Transverse colon (tissue), 4 donors: ENCODE data around the gene STAT3.

Experiments
- CTCF ChIP-seq, 5 experiments: fragments of 200-600 bp in 3 of 5; fragments of 450-650 bp in 2 of 5; sonication (generic) in 3 of 5; IDR thresholded peaks; 1 replicate in 2 of 5; 2 replicates in 3 of 5; pipeline ENCODE4 v1.5.1; 2016 to 2017; ENCODE audit warnings: antibody characterized with exemption in 5 of 5, inconsistent platforms in 3 of 5, mild to moderate bottlenecking in 2 of 5, moderate library complexity in 1 of 5
- EP300 ChIP-seq: sonication (generic); formaldehyde crosslinking; IDR thresholded peaks from one replicate; pipeline ENCODE4 v1.6.1; 2017; ENCODE audit warnings: antibody characterized with exemption, low read depth
- POLR2A ChIP-seq: fragments of 450-650 bp; IDR thresholded peaks from one replicate; pipeline ENCODE4 v1.6.1; 2016; ENCODE audit warnings: antibody characterized with exemption, mild to moderate bottlenecking, moderate library complexity
- POLR2AphosphoS5 ChIP-seq, 3 donors: sonication (generic); formaldehyde crosslinking; IDR thresholded peaks; one replicate each; pipeline ENCODE4 v1.6.1; 2016; ENCODE audit warnings: antibody characterized with exemption in 3 of 3

- TF ChIP-seq CTCF (IDR thresholded peaks at IDR 0.05) (no peak), POLR2A (no peak), POLR2AphosphoS5 (IDR thresholded peaks at IDR 0.05) (no peak), EP300 (no peak)
These were observed 16.8 kb upstream of the STAT3 start for GRCh38 chr17:42405076-42405475.
